ENCODE results near the gene NCAPG2.

- no peak for TF ChIP-seq CTCF (conservative IDR thresholded peaks at IDR 0.05 in 1 of 2, IDR thresholded peaks at IDR 0.05 in 1 of 2; ENCODE audit: low read depth in 1 of 2, low read length in 2 of 2)
- no peak for TF ChIP-seq EZH2 (IDR thresholded peaks at IDR 0.05; ENCODE audit: low read length, missing control alignments)
Measured at GRCh38 chr7:158722574-158723237, 18.1 kb upstream of the NCAPG2 start.
